Neural cell (in vitro differentiated cells): ENCODE results near the gene SMPD3. TPM values are rescaled to one million over a fixed set of nuclear protein-coding genes. Genes with fewer than 3 reads are reported as not detected.

Experiments used
- H2AFZ ChIP-seq: fragments of 200-600, 300-800 bp; sonication (generic), shearing (Covaris generic); 2 replicates; pipeline ENCODE4 v1.6.0; 2014; ENCODE audit warnings: low read depth, mild to moderate bottlenecking, antibody characterized with exemption, low read length, moderate library complexity
- H3F3A ChIP-seq: fragments of 200-600 bp; shearing (Covaris generic); 2 replicates; pipeline ENCODE4 v1.6.1; 2016; ENCODE audit warnings: mild to moderate bottlenecking, moderate library complexity, mixed read lengths, antibody characterized with exemption, low read length; ENCODE audit not compliant: insufficient read depth, poor library complexity, severe bottlenecking
- H3K27ac ChIP-seq: fragments of 200-600, 300-800 bp; sonication (generic), shearing (Covaris generic); 2 replicates; pipeline ENCODE4 v1.5.1; 2014; ENCODE audit warnings: mild to moderate bottlenecking, low read length, moderate library complexity
- H3K27me3 ChIP-seq: fragments of 300-800, 200-600 bp; sonication (generic), shearing (Covaris generic); 2 replicates; pipeline ENCODE4 v1.6.0; 2014; ENCODE audit warnings: mild to moderate bottlenecking, low read depth, low read length, moderate library complexity; ENCODE audit not compliant: insufficient read depth
- H3K36me3 ChIP-seq: fragments of 300-800, 200-600 bp; sonication (generic), shearing (Covaris generic); 2 replicates; pipeline ENCODE4 v1.5.1; 2014; ENCODE audit warnings: mild to moderate bottlenecking, antibody characterized with exemption, low read length, moderate library complexity; ENCODE audit not compliant: insufficient read depth
- H3K4me2 ChIP-seq: fragments of 300-800, 200-600 bp; sonication (generic), shearing (Covaris generic); 2 replicates; pipeline ENCODE4 v1.6.0; 2014; ENCODE audit warnings: mild to moderate bottlenecking, low read length
- H3K4me3 ChIP-seq: fragments of 300-800, 200-600 bp; sonication (generic), shearing (Covaris generic); 2 replicates; pipeline ENCODE4 v1.5.1; 2014; ENCODE audit warnings: mild to moderate bottlenecking, low read length, moderate library complexity
- H3K79me2 ChIP-seq: fragments of 200-600 bp; shearing (Covaris generic); replicated peaks from 2 replicates; pipeline ENCODE4 v1.6.0; 2014; ENCODE audit warnings: mild to moderate bottlenecking, low read length, moderate library complexity; ENCODE audit not compliant: insufficient read depth
- H3K9ac ChIP-seq: fragments of 300-800, 200-600 bp; sonication (generic), shearing (Covaris generic); 2 replicates; pipeline ENCODE4 v1.6.1; 2016; ENCODE audit warnings: mild to moderate bottlenecking, low read length, mixed read lengths
- H3K9me2 ChIP-seq: fragments of 200-600 bp; shearing (Covaris generic); 2 replicates; pipeline ENCODE4 v1.6.1; 2016; ENCODE audit warnings: mild to moderate bottlenecking, low read length, mixed read lengths; ENCODE audit not compliant: insufficient read depth
- H3K9me3 ChIP-seq: fragments of 200-600, 300-800 bp; sonication (generic), shearing (Covaris generic); 2 replicates; pipeline ENCODE4 v1.6.1; 2016; ENCODE audit warnings: mild to moderate bottlenecking, mixed run types, low read length, moderate library complexity, mixed read lengths
- H4K20me1 ChIP-seq: fragments of 200-600 bp; shearing (Covaris generic); 2 replicates; pipeline ENCODE4 v1.6.1; 2016; ENCODE audit warnings: mild to moderate bottlenecking, mixed run types; ENCODE audit not compliant: insufficient read depth
- CTCF ChIP-seq: fragments of 450-650 bp; IDR thresholded peaks from 2 replicates; pipeline ENCODE4 v1.5.1; 2014; ENCODE audit warnings: antibody characterized with exemption, mild to moderate bottlenecking, moderate library complexity; ENCODE audit not compliant: poor library complexity, severe bottlenecking
- EP300 ChIP-seq: fragments of 450-650 bp; conservative IDR thresholded peaks from 2 replicates; pipeline ENCODE4 v1.6.1; 2014; ENCODE audit warnings: antibody characterized with exemption, mild to moderate bottlenecking, moderate library complexity; ENCODE audit not compliant: poor library complexity, severe bottlenecking
- EZH2 ChIP-seq: fragments of 200-600, 300-800 bp; shearing (Covaris generic), sonication (generic); IDR thresholded peaks from 2 replicates; pipeline ENCODE4 v1.6.1; 2014; ENCODE audit warnings: antibody characterized with exemption, low read length, borderline replicate concordance, mild to moderate bottlenecking; ENCODE audit not compliant: insufficient read depth, poor library complexity, severe bottlenecking
- MXI1 ChIP-seq: fragments of 450-650 bp; conservative IDR thresholded peaks from 2 replicates; pipeline ENCODE4 v1.6.1; 2014; ENCODE audit warnings: antibody characterized with exemption, mild to moderate bottlenecking; ENCODE audit not compliant: poor library complexity, severe bottlenecking
- POLR2AphosphoS5 ChIP-seq: IDR thresholded peaks from 2 replicates; pipeline ENCODE4 v1.6.1; 2012
- RAD21 ChIP-seq: fragments of 450-650 bp; conservative IDR thresholded peaks from 2 replicates; pipeline ENCODE4 v1.6.1; 2014; ENCODE audit warnings: antibody characterized with exemption, mild to moderate bottlenecking, moderate library complexity
- REST ChIP-seq: IDR thresholded peaks from 2 replicates; pipeline ENCODE4 v1.6.1; 2012; ENCODE audit warnings: borderline replicate concordance
- SMC3 ChIP-seq: fragments of 450-650 bp; conservative IDR thresholded peaks from 2 replicates; pipeline ENCODE4 v1.6.1; 2014; ENCODE audit warnings: antibody characterized with exemption, mild to moderate bottlenecking, moderate library complexity; ENCODE audit not compliant: poor library complexity
- TAF1 ChIP-seq: IDR thresholded peaks from 2 replicates; pipeline ENCODE4 v1.6.1; 2012; ENCODE audit warnings: low read depth
- polyA plus RNA-seq: library from polyadenylated mRNA; depleted of rRNA; stranded (reverse); fragments of >200 nt; gene quantifications from 2 replicates; pipeline ENCODE4 v1.2.3, GENCODE V29; 2014

Gene SMPD3
- polyA plus RNA-seq, 1 donor from 2014 or later = 42.7 TPM

DNA sequence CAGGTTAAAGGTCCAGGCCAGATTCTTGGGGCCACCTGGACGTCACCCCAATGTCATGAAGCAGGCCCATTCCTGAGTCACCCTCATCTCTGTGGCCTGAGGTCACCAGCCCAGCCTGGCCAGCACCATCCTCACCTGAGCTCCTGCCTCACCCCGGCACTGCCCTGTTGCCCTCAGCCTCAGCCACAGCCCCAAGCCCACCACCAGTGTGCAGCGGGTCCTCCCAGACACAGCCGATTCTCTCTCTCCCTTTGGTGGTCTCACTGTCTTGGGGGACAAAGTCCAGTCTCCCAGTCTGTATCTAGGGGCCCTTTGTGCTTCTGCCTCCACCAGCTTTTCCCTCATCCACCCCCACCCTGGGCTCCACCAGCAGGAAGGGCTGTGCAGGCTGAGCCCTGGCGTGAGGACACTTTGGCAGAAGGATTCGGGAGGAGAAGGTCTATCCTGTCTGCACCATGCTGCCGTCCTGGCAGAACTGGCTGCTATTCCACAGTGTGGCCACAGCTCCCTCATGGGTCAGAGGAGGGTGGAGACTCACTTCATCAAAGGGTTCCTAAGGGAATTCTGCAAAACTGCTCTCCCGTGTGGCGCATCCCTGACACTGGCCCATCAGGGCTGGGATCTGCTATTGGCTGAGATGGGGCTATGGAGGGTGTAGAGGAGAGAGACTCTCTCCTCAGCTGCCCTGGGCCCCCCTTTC, 73.2 kb downstream of the SMPD3 start:
- no peaks in the 10 kb centered on the region for H3K9me3 ChIP-seq
- H3F3A ChIP-seq = no peaks in the 10 kb centered on the region
- TF ChIP-seq EZH2 = no peak
- no peak for TF ChIP-seq EP300
- no peak for TF ChIP-seq POLR2AphosphoS5
- no peak for TF ChIP-seq RAD21
- TF ChIP-seq MXI1 = no peak
- no peak for TF ChIP-seq TAF1
- TF ChIP-seq REST = no peak
- TF ChIP-seq CTCF = no peak
- H3K9ac ChIP-seq = no peak overlapping the region
- H3K27ac ChIP-seq = no peak overlapping the region
- no peaks in the 10 kb centered on the region for H3K9me2 ChIP-seq
- no peak overlapping the region for H3K4me2 ChIP-seq
- no peak overlapping the region for H2AFZ ChIP-seq
- no peaks in the 10 kb centered on the region for H3K79me2 ChIP-seq
- H4K20me1 ChIP-seq = no peaks in the 10 kb centered on the region
- no peaks in the 10 kb centered on the region for H3K36me3 ChIP-seq
- H3K4me3 ChIP-seq = no peak overlapping the region
- H3K27me3 ChIP-seq = no peaks in the 10 kb centered on the region

- no peaks in the 10 kb centered on the region for H3F3A ChIP-seq
- H3K9me2 ChIP-seq = no peaks in the 10 kb centered on the region
- no peak overlapping the region for H3K4me2 ChIP-seq
- no peaks in the 10 kb centered on the region for H4K20me1 ChIP-seq
- H3K36me3 ChIP-seq = no peaks in the 10 kb centered on the region
- no peaks in the 10 kb centered on the region for H3K79me2 ChIP-seq
- H3K9ac ChIP-seq = no peak overlapping the region
- H3K27me3 ChIP-seq = no peaks in the 10 kb centered on the region
- H2AFZ ChIP-seq = no peak overlapping the region
- no peak overlapping the region for H3K4me3 ChIP-seq
- H3K9me3 ChIP-seq = no peaks in the 10 kb centered on the region
- no peak overlapping the region for H3K27ac ChIP-seq
- TF ChIP-seq RAD21 = no peak
- TF ChIP-seq SMC3 = no peak
- TF ChIP-seq EZH2 = no peak
- no peak for TF ChIP-seq TAF1
- no peak for TF ChIP-seq CTCF
- no peak for TF ChIP-seq MXI1
Measured at GRCh38 chr16:68374246-68374805, 74.0 kb downstream of the SMPD3 start.
